SU-DHL-6 (cell line): ENCODE measurements around the gene GOPC.
"Not testable (repeated sequence)": the region's sequence is repeated elsewhere in the genome, so short reads cannot be mapped to it uniquely, and the experiment has no call there.

ENCODE experiments used
- H2AFZ ChIP-seq: fragments of 200-600 bp; sonication (generic); 2 replicates; pipeline ENCODE4 v1.6.1; 2014; ENCODE audit warnings: low read depth, mild to moderate bottlenecking, moderate library complexity, mixed read lengths, antibody characterized with exemption, low read length; ENCODE audit not compliant: severe bottlenecking
- H3F3A ChIP-seq: fragments of 200-600 bp; shearing (Covaris generic); 2 replicates; pipeline ENCODE4 v1.6.0; 2016; ENCODE audit warnings: antibody characterized with exemption, mild to moderate bottlenecking; ENCODE audit not compliant: insufficient read depth
- H3K27ac ChIP-seq: fragments of 200-600 bp; sonication (generic); 2 replicates; pipeline ENCODE4 v1.5.1; 2016; ENCODE audit warnings: low read depth, mild to moderate bottlenecking, low read length, moderate library complexity, mixed read lengths
- H3K27me3 ChIP-seq: fragments of 200-600 bp; sonication (generic), shearing (Covaris generic); 2 replicates; pipeline ENCODE4 v1.6.0; 2014; ENCODE audit warnings: mild to moderate bottlenecking, low read length
- H3K36me3 ChIP-seq: fragments of 200-600 bp; sonication (generic); 2 replicates; pipeline ENCODE4 v1.6.1; 2014; ENCODE audit warnings: mild to moderate bottlenecking, low read length, mixed read lengths
- H3K4me2 ChIP-seq: fragments of 300-600, 200-600 bp; shearing (Covaris generic), sonication (generic); 2 replicates; pipeline ENCODE4 v1.6.0; 2014; ENCODE audit warnings: low read length, low read depth, mild to moderate bottlenecking; ENCODE audit not compliant: poor library complexity, severe bottlenecking
- H3K4me3 ChIP-seq: fragments of 200-600 bp; sonication (generic); 2 replicates; pipeline ENCODE4 v1.5.1; 2014; ENCODE audit warnings: antibody characterized with exemption, low read length, mild to moderate bottlenecking, mixed read lengths; ENCODE audit not compliant: insufficient read depth, poor library complexity, severe bottlenecking
- H3K79me2 ChIP-seq: fragments of 200-600 bp; sonication (generic); 2 replicates; pipeline ENCODE4 v1.6.1; 2014; ENCODE audit warnings: mild to moderate bottlenecking, low read length, moderate library complexity; ENCODE audit not compliant: insufficient read depth
- H3K9ac ChIP-seq: fragments of 200-600 bp; sonication (generic); 2 replicates; pipeline ENCODE4 v1.7.0; 2014; ENCODE audit warnings: mild to moderate bottlenecking, low read length
- H3K9me2 ChIP-seq: fragments of 200-600 bp; sonication (generic); replicated peaks from 2 replicates; pipeline ENCODE4 v1.6.1; 2014; ENCODE audit warnings: low read length; ENCODE audit not compliant: insufficient read depth
- H3K9me3 ChIP-seq: fragments of 200-600 bp; sonication (generic); 2 replicates; pipeline ENCODE4 v1.6.1; 2014; ENCODE audit warnings: low read length, mixed read lengths; ENCODE audit not compliant: insufficient read depth
- H4K20me1 ChIP-seq: fragments of 200-600 bp; sonication (generic); 2 replicates; pipeline ENCODE4 v1.6.1; 2014; ENCODE audit warnings: low read depth, mild to moderate bottlenecking, antibody characterized with exemption, low read length, moderate library complexity, mixed read lengths
- CTCF ChIP-seq: fragments of 200-600 bp; sonication (generic); IDR thresholded peaks from one replicate; pipeline ENCODE4 v1.5.1; 2017; ENCODE audit warnings: antibody characterized with exemption, mild to moderate bottlenecking, low read length, moderate library complexity; ENCODE audit not compliant: insufficient read depth, poor library complexity, severe bottlenecking
- EZH2phosphoT487 ChIP-seq: fragments of 200-600 bp; sonication (generic), shearing (Covaris generic); conservative IDR thresholded peaks from 2 replicates; pipeline ENCODE4 v1.6.1; 2018; ENCODE audit warnings: mild to moderate bottlenecking, antibody characterized with exemption, low read length, moderate library complexity, mixed read lengths

Gene GOPC

DNA sequence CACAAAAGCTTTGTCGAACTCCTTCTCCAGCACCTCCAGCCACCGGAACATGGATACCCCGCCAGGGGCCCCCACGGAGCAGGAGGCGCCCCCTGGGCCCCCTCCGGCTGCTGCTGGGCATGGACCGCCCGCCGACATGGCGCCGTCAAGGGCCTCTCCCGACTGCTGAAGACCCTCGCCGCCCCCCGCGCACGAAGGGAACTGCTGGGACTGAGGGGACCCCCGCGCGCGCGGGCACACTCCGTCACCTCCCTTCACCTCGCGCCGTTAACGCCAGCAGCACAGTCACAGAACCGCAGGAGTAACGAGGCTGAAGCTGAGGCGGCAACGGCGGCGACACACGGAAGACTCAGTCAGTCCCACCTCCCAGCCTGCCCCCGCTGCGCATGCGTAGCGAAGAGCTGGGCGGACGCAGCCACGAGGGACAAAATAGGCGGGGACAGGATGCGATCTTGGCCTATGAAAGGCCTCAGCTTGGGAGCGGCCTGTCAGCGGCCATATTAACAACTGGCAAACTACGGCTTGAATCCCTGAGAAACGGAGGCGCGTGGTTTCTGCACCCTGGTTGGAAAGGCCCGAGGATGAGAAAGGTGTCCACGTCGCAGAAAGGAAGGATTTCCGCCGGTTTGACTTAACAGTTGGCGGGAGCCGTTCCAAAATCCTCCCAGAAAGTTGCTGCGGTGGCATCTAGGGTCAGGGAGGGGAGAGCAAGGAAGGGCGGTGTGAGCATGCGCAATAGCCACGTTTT lies at the start of gene GOPC:
GOPC (minus strand) TSS at position 361 of the 748 bp plus-strand sequence; CDS start at position 138, 223 bp downstream.
- Histone ChIP-seq H3K9ac (peak within 1 kb of the TSS; percentile 85), H2AFZ (peak within 1 kb of the TSS; percentile 86), H3K9me2 (no peaks in the 10 kb centered on the region), H3K4me2 (peak within 1 kb of the TSS; percentile 78), H3K27ac (peak within 1 kb of the TSS; percentile 68), H3K79me2 (peaks cover 49% of the 10 kb centered on the region), H3K9me3 (no peaks in the 10 kb centered on the region), H3K27me3 (no peaks in the 10 kb centered on the region), H4K20me1 (no peaks in the 10 kb centered on the region), H3K4me3 (peak within 1 kb of the TSS; percentile 91), H3K36me3 (peaks cover 17% of the 10 kb centered on the region), H3F3A (peaks cover 9% of the 10 kb centered on the region; the same call in 1 of the 2 replicates)
- no peak for TF ChIP-seq EZH2phosphoT487
- peak; percentile 25 for TF ChIP-seq CTCF

DNA sequence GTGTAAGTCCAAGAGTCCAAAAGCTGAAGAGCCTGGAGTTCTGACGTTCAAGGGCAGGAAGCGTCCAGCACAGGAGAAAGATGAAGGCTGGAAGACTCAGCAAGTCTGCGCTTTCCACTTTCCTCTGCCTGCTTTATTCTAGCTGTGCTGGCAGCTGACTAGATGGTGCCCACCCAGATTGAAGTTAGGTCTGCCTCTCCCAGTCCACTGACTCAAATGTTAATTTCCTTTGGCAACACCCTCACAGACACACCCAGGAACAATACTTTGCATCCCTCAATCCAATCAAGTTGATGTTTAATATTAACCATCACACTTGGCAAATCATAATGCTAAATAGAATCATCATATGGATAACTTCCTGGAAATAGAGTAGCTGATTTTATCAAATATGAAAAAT lies 49.7 kb upstream of the GOPC start:
- not testable (repeated sequence) for H3F3A ChIP-seq, H2AFZ ChIP-seq, H3K27ac ChIP-seq, H3K9me3 ChIP-seq, H3K9ac ChIP-seq, H3K79me2 ChIP-seq, H4K20me1 ChIP-seq, H3K4me2 ChIP-seq, H3K9me2 ChIP-seq, H3K27me3 ChIP-seq, H3K4me3 ChIP-seq, H3K36me3 ChIP-seq

DNA sequence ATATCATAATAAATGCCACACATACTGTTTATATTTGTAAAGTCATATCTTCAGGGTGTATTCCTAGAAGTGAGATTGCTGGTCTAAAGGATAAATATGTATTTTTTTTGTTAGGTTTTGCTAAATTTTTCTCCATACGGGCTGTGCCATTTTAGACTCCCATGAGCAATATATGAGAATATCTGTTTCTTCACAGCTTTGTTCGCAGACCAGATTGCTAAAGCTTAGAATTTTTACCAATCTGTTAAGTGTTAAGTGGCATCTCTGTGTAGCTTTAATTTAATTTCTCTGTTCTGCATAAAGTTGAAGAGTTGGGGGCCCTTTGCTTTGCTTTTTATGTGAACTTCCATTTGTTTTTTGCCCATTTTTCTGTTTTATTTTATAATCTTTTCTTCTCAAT lies 40.7 kb upstream of the GOPC start:
- Histone ChIP-seq H3K9ac (no peak overlapping the region), H3K27me3 (no peaks in the 10 kb centered on the region), H3K36me3 (peaks cover 11% of the 10 kb centered on the region; the same call in 1 of the 2 replicates), H4K20me1 (no peaks in the 10 kb centered on the region), H3K4me3 (no peak overlapping the region), H3K4me2 (no peak overlapping the region), H3K9me2 (no peaks in the 10 kb centered on the region), H3K27ac (no peak overlapping the region), H2AFZ (no peak overlapping the region), H3K9me3 (no peaks in the 10 kb centered on the region), H3F3A (no peaks in the 10 kb centered on the region), H3K79me2 (no peaks in the 10 kb centered on the region)
- no peak for TF ChIP-seq CTCF
- no peak for TF ChIP-seq EZH2phosphoT487

- no peak for TF ChIP-seq CTCF
- TF ChIP-seq EZH2phosphoT487, result no peak
- H3K9me2 ChIP-seq, result no peaks in the 10 kb centered on the region
- H3K36me3 ChIP-seq, result peaks cover 7% of the 10 kb centered on the region; the same call in 1 of the 2 replicates
- no peaks in the 10 kb centered on the region for H3F3A ChIP-seq
- H2AFZ ChIP-seq, result no peak overlapping the region
- no peaks in the 10 kb centered on the region for H3K27me3 ChIP-seq
- H3K27ac ChIP-seq, result no peak overlapping the region
- no peaks in the 10 kb centered on the region for H3K9me3 ChIP-seq
- no peak overlapping the region for H3K9ac ChIP-seq
- H3K79me2 ChIP-seq, result no peaks in the 10 kb centered on the region
- no peak overlapping the region for H3K4me2 ChIP-seq
- H3K4me3 ChIP-seq, result no peak overlapping the region
- no peaks in the 10 kb centered on the region for H4K20me1 ChIP-seq
Measured at GRCh38 chr6:117637770-117638169, 35.5 kb upstream of the GOPC start.
